LHCN-M2 (cell line): Measurements from ENCODE around the gene STK24. TPM values are rescaled to one million over a fixed set of nuclear protein-coding genes. Genes with fewer than 3 reads are reported as not detected.
"Not testable (repeated sequence)": the region's sequence is repeated elsewhere in the genome, so short reads cannot be mapped to it uniquely, and the experiment has no call there.

Experiments used
- DNase-seq: peaks from one replicate; pipeline ENCODE4 v3.0.0-alpha.2; 2012; ENCODE audit warnings: low read depth
- total RNA-seq: library from RNA; depleted of rRNA; stranded (reverse); fragments of >200 nt; gene quantifications from 2 replicates; pipeline ENCODE4 v1.2.3, GENCODE V29; 2014

STK24 gene
- total RNA-seq, 1 experiment from 2014 or later, result 48.6 TPM

DNA sequence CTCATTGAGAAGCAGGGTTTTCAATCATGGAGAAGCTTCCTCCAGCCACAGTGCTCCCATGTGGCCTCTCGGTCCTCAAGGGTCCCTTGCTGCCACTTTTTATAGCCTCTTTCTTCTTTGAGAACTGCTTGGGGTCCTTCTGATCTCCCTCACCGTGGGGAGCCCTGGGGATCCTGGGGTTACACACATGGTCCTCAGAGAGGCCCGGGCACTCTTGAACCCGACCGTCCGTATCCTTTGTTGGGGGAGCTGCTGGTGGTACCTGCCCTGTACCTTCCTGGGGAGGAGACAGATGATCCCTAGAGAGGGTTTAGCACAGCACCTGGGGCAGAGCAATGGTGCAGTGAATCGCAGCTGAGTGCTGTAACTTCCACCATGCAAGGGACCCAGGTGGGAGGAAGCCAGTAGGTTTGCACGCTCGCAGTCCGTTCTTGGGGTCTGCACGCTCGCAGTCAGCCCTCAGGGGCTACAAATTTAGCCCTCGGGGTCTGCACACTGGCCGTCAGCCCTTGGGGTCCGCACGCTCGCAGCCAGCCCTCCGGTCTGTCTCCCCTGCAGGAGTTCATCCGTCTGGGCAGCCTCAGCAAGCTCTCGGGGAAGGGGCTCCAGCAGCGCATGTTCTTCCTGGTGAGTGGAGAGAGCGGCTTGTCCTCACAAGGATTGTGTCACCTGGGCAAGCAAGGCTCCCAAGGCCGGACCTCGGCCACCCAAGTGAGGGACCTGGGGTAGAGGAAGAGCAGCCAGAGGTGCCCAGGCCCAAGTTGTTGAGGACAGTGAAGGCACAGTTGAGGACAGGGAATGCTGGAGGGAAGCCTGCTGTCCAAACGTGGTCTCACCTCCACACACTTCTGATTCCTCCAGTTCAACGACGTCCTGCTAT is 138.4 kb downstream of the STK24 start:
- no peak for DNase-seq

- no peak for DNase-seq
These were observed 140.5 kb downstream of the STK24 start for GRCh38 chr13:98436233-98436910.

- DNase-seq, result no peak
These were observed 141.5 kb downstream of the STK24 start for GRCh38 chr13:98435376-98435775.

- no peak for DNase-seq
These were observed 142.8 kb downstream of the STK24 start for GRCh38 chr13:98434060-98434459.

GRCh38 chr13:98433654-98434053 is 143.3 kb downstream of the STK24 start:
- DNase-seq, result no peak

DNA sequence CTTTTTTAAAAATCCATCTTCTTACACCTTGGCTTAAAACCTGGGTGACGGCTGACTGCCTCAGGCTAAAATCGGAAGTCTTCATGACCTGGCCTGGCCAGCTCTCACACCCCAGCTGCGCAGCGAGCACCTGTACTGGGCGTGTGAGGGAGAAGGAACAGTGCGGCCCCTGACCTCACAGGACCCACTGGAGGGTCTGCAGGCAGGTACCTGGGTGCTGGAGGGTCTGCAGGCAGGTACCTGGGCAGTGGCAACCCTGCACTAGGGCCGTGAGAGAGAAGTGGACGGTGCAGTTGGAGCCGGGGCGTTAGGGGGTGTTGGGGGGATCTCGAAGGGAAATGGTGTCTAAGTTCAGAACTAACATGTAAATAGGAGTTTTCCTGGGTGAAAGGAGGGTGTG is 144.3 kb downstream of the STK24 start:
- DNase-seq, result no peak

- DNase-seq, result no peak
These were observed 146.8 kb downstream of the STK24 start for GRCh38 chr13:98429977-98430736.

- DNase-seq, result no peak
These were observed 147.4 kb downstream of the STK24 start for GRCh38 chr13:98429531-98429930.

- no peak for DNase-seq
These were observed 147.8 kb downstream of the STK24 start for GRCh38 chr13:98429081-98429480.

GRCh38 chr13:98428256-98428966 is 148.5 kb downstream of the STK24 start:
- DNase-seq, result no peak

DNA sequence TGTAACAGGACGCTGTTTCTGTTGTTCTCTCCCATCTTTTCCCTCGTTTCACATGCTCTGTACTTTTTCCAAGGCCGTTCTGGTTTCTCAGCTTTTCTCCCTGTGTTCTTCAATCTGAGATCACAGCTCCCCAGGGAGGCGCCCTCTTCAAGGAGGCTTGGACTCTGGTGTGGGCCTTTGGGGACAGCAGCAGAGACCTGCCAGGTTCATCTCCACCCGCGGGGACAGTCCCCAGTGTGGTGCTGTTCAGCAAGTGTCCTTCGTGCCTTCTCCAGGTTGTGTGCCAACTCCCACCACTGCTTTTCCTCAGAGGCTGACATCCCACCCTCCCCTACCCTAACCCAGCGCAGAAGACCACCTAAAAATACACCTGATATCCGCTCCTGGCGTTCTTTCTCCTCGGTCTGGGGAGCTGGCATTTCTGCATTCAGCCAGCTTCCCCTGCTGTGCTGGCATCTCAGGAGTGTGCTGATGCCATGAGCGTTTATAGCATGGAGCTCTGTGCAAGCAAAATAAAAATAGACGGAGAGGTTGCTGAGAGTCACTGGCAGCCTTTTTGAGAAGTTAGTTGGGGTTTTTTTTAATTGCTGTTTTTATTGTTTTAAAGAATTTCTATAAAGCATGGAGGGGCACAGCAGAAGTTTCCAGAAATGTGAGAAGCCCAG is 149.4 kb downstream of the STK24 start:
- no peak for DNase-seq

GRCh38 chr13:98423417-98423816 is 153.5 kb downstream of the STK24 start:
- no peak for DNase-seq

GRCh38 chr13:98422046-98422445 is 154.9 kb downstream of the STK24 start:
- no peak for DNase-seq

DNA sequence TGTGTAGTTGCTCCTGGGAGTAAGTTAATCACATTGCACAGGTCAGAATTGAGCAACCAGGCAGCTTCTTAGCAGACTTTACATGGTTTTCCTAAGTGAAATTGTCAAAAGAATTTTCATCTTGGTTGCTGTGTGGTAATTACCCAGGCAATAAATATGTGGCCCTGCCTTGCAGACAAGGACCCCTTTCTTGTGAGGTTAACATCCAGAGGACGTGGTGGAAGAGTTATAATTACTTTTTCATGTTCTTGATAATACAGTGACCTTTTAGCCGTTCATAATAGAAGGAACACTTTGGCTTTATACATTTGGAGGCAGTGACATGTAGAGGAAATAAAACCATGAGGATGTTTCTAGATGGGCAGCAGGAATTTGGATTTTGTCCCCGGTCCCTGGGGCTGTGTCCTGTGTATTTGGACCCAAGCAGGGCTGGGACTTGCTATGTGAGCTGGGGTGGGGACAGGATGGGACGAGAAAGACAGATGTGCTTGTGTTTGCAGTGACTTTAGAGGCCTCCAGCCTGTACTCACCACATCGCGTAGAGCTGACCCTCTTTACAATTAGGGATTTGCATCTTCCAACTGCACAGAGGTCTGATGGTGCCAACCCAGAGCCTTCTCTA is 156.2 kb downstream of the STK24 start:
- no peak for DNase-seq

GRCh38 chr13:98419786-98420553 is 156.9 kb downstream of the STK24 start:
- DNase-seq, result no peak

DNA sequence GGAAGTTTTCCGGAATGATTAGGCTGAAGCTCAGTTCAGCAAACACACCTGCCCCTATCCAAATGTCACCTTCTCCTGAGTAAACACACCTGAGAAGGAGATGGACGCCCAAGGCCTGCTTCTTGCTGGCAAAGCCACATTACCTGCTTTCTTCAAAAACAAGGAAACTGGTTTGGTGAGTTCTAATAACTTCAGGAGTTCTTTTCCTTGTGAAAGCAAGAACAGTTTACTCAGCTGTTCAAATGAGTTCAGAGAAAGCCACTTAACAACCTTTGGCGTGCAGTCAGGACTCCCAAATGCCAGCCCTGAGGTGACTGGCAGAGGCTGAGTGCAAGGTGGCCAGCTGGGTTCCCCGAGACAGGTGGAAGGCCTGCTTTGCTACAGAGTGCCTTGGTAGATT is 160.5 kb downstream of the STK24 start:
- no peak for DNase-seq

DNA sequence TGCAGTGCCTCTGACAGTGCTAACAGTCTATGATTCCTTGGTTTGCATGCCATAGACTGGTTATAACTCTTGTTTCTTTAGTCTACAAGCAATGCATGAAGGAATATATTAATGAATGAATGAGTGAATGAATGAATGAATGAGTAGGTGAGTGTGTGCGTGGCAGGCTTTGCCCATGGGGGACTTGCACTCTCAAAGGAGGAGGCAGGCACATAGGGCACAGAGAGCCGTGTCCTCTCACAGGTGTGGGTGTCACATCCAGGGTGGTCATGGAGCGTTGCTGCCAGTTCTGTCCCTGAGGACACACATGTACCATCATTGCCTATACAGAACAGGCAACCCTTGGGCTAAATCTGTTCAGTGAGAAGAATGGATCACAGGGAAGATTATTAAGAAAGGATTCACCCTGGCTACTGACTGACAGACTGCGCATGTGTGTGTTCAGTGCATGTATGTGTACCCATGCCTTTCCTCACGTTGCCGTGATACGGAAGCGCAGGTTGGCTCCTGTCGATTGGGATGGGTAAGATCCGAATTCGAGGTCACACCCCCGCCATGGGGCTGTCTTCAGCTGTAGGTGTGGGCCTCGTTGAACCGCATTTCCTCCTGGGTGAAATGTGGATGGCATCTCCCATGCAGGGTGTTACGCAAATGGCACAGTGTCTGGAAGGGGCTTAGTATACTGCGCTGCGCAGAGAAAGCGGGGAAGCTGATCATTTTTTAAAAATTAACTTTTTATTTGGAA is 161.4 kb downstream of the STK24 start:
- no peak for DNase-seq

DNA sequence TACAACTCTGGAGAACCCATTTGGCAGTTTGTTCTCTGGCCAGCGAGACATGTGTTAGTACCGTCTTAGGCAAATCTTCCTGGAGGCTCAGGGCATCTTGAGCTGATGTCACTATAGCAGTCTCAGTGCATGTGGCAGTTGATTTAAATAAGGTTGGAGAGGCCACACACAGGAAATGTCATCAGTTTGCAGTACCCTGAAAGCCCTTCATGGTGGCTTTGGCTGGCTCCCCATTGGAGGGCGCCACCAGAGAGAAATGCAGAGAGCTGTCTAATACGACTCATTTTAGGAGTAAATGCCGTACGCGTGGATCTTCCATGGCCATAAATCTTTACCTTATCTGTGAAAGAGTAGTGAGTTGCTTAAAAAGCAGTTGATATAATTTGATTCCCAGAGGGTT is 163.1 kb downstream of the STK24 start:
- no peak for DNase-seq

DNA sequence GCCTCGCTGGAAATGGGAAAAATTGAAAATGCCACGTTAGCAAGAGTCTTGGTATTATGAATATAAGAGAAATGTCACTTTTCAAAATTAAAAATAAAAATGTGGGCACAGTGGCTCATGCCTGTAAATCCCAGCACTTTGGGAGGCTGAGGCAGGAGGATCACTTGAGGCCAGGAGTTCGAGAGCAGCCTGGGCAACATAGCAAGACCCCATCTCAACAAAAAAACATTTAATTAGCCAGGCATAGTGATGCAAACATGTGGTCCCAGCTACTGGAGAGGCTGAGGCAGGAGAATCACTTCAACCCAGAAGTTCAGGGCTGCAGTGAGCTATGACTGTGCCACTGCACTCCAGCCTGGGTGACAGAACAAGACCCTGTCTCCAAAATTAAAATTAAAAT is 163.6 kb downstream of the STK24 start:
- DNase-seq, result not testable (repeated sequence)
